GM23338 (cell line): Measurements from ENCODE around the gene TIPIN. TPM values are rescaled to one million over a fixed set of nuclear protein-coding genes. Genes with fewer than 3 reads are reported as not detected.

Source experiments
- ATAC-seq: fragments of 200-7000 bp; cut with Tn5 transposase; 3 replicates; pipeline ENCODE4 v1.9.1; 2020
- DNase-seq: peaks from one replicate; pipeline ENCODE4 v3.0.0-alpha.2; 2015; ENCODE audit warnings: low spot score
- H2AFZ ChIP-seq: fragments of 200-600 bp; sonication (generic); 2 replicates; pipeline ENCODE4 v1.8.0; 2016; ENCODE audit warnings: antibody characterized with exemption, mild to moderate bottlenecking, moderate library complexity
- H3F3A ChIP-seq: fragments of 200-600 bp; sonication (generic); replicated peaks from 2 replicates; pipeline ENCODE4 v1.8.0; 2017; ENCODE audit warnings: antibody characterized with exemption, mixed run types, low read depth
- H3K27ac ChIP-seq: fragments of 200-600 bp; sonication (generic); 2 replicates; pipeline ENCODE4 v1.6.1; 2016; ENCODE audit warnings: low read depth
- H3K27me3 ChIP-seq: fragments of 200-600 bp; sonication (generic); 2 replicates; pipeline ENCODE4 v1.8.0; 2016; ENCODE audit warnings: mild to moderate bottlenecking, mixed run types, moderate library complexity; ENCODE audit not compliant: insufficient read depth
- H3K36me3 ChIP-seq: fragments of 200-600 bp; sonication (generic); 2 replicates; pipeline ENCODE4 v1.8.0; 2016; ENCODE audit warnings: mild to moderate bottlenecking; ENCODE audit not compliant: insufficient read depth
- H3K4me1 ChIP-seq: fragments of 200-600 bp; sonication (generic); 2 replicates; pipeline ENCODE4 v1.8.0; 2016; ENCODE audit warnings: mild to moderate bottlenecking, moderate library complexity; ENCODE audit not compliant: insufficient read depth
- H3K4me2 ChIP-seq: fragments of 200-600 bp; sonication (generic); 2 replicates; pipeline ENCODE4 v1.7.1; 2017; ENCODE audit warnings: mixed run types
- H3K4me3 ChIP-seq: fragments of 200-600 bp; sonication (generic); 2 replicates; pipeline ENCODE4 v1.6.1; 2016; ENCODE audit warnings: mixed run types
- H3K79me2 ChIP-seq: fragments of 200-600 bp; sonication (generic); replicated peaks from 2 replicates; pipeline ENCODE4 v1.8.0; 2017; ENCODE audit warnings: mild to moderate bottlenecking; ENCODE audit not compliant: insufficient read depth
- H3K9me2 ChIP-seq: fragments of 200-600 bp; sonication (generic); 2 replicates; pipeline ENCODE4 v1.8.0; 2017; ENCODE audit not compliant: insufficient read depth
- H4K20me1 ChIP-seq: fragments of 200-600 bp; sonication (generic); replicated peaks from 2 replicates; pipeline ENCODE4 v1.8.0; 2017; ENCODE audit warnings: mild to moderate bottlenecking; ENCODE audit not compliant: insufficient read depth
- H3K27ac Mint-ChIP-seq: 2 replicates; pipeline ENCODE4 v1.8.0; 2020; ENCODE audit warnings: inconsistent platforms, mild to moderate bottlenecking, moderate library complexity, mixed read lengths
- H3K27me3 Mint-ChIP-seq: 3 replicates; pipeline ENCODE4 v1.8.0; 2022; ENCODE audit warnings: low read depth, mild to moderate bottlenecking, moderate library complexity, mixed read lengths, inconsistent platforms; ENCODE audit not compliant: insufficient read depth, poor library complexity
- H3K36me3 Mint-ChIP-seq: 3 replicates; pipeline ENCODE4 v1.8.0; 2021; ENCODE audit warnings: low read depth, mild to moderate bottlenecking, inconsistent platforms, moderate library complexity, mixed read lengths
- H3K4me1 Mint-ChIP-seq: 3 replicates; pipeline ENCODE4 v1.8.0; 2020; ENCODE audit warnings: mild to moderate bottlenecking, inconsistent platforms, mixed read lengths
- H3K4me3 Mint-ChIP-seq: 3 replicates; pipeline ENCODE4 v1.8.0; 2021; ENCODE audit warnings: moderate library complexity, mild to moderate bottlenecking, inconsistent platforms, mixed read lengths
- H3K9me3 Mint-ChIP-seq: 3 replicates; pipeline ENCODE4 v1.8.0; 2020; ENCODE audit warnings: moderate library complexity, mild to moderate bottlenecking, inconsistent platforms, mixed read lengths
- CREB1 ChIP-seq: fragments of 250-450 bp; sonication (Bioruptor Pico); IDR thresholded peaks from 2 replicates; pipeline ENCODE4 v1.5.0; 2020; ENCODE audit warnings: low read depth, mild to moderate bottlenecking, moderate library complexity
- CTCF ChIP-seq, 2 experiments: fragments of 200-600 bp in 1 of 2; sonication (generic) in 1 of 2; conservative IDR thresholded peaks; 2 replicates each; pipeline versions ENCODE4 v1.5.1 to v1.6.1; 2016 to 2017; ENCODE audit warnings: antibody characterized with exemption in 2 of 2, low read depth in 2 of 2, mild to moderate bottlenecking in 2 of 2, moderate library complexity in 1 of 2
- ETS1 ChIP-seq: IDR thresholded peaks from 2 replicates; pipeline ENCODE4 v1.6.1; 2016; ENCODE audit warnings: antibody characterized with exemption
- EZH2 ChIP-seq: fragments of 200-600 bp; sonication (generic); IDR thresholded peaks from one replicate; pipeline ENCODE4 v1.8.0; 2017; ENCODE audit warnings: antibody characterized with exemption, mild to moderate bottlenecking, low read depth; ENCODE audit not compliant: unreplicated experiment
- EZH2phosphoT487 ChIP-seq: fragments of 200-600 bp; sonication (generic); IDR thresholded peaks from one replicate; pipeline ENCODE4 v1.8.1; 2018; ENCODE audit warnings: antibody characterized with exemption; ENCODE audit not compliant: unreplicated experiment
- NANOG ChIP-seq: IDR thresholded peaks from 2 replicates; pipeline ENCODE4 v1.6.1; 2016; ENCODE audit warnings: antibody characterized with exemption, borderline replicate concordance
- REST ChIP-seq: IDR thresholded peaks from one replicate; pipeline ENCODE4 v1.6.1; 2018; ENCODE audit warnings: antibody characterized with exemption; ENCODE audit not compliant: unreplicated experiment
- STAT1 ChIP-seq: IDR thresholded peaks from one replicate; pipeline ENCODE4 v1.6.1; 2016; ENCODE audit warnings: antibody characterized with exemption; ENCODE audit not compliant: unreplicated experiment
- ZNF114 ChIP-seq: fragments of 250-450 bp; sonication (Bioruptor Pico); IDR thresholded peaks from 2 replicates; pipeline ENCODE4 v1.5.0; 2020; ENCODE audit warnings: mild to moderate bottlenecking, moderate library complexity
- ZNF331 ChIP-seq: fragments of 250-450 bp; sonication (Bioruptor Pico); IDR thresholded peaks from 2 replicates; pipeline ENCODE4 v1.5.0; 2020; ENCODE audit warnings: low read depth, mild to moderate bottlenecking, moderate library complexity
- ZNF462 ChIP-seq: fragments of 250-450 bp; sonication (Bioruptor Pico); IDR thresholded peaks from 2 replicates; pipeline ENCODE4 v1.5.0; 2020; ENCODE audit warnings: mild to moderate bottlenecking, moderate library complexity
- polyA plus RNA-seq: library from polyadenylated mRNA; unstranded; fragments of >200 nt; fragmentation: Nextera tagmentation; extraction: Ambion mirVana; gene quantifications from 2 replicates; pipeline ENCODE4 v1.2.1, GENCODE V29; 2016
- total RNA-seq: library from RNA; depleted of rRNA; stranded (reverse); fragments of >200 nt; shearing (Covaris generic); gene quantifications from 2 replicates; pipeline ENCODE4 v1.2.3, GENCODE V29; 2014

The TIPIN gene
- total and polyA plus RNA-seq, 2 experiments from 2014 or later = 25.3 to 39.1 TPM

- Histone ChIP-seq H3K4me1 (no peaks in the 10 kb centered on the region), H3K4me2 (no peak overlapping the region), H3K9me2 (no peaks in the 10 kb centered on the region), H3F3A (no peaks in the 10 kb centered on the region), H3K36me3 (peaks cover 28% of the 10 kb centered on the region; the same call in 1 of the 2 replicates), H3K79me2 (no peaks in the 10 kb centered on the region), H4K20me1 (no peaks in the 10 kb centered on the region), H3K4me3 (no peak overlapping the region), H3K27me3 (no peaks in the 10 kb centered on the region), H2AFZ (no peak overlapping the region), H3K27ac (no peak overlapping the region)
- no peak for TF ChIP-seq REST
- TF ChIP-seq CREB1 (CRISPR knock-in tag) = no peak
- TF ChIP-seq ZNF462 (CRISPR knock-in tag) = no peak
- no peak for TF ChIP-seq EZH2phosphoT487
- no peak for TF ChIP-seq ZNF331 (CRISPR knock-in tag)
- TF ChIP-seq EZH2 = no peak
- TF ChIP-seq CTCF (conservative IDR thresholded peaks at IDR 0.05; ENCODE audit: low read depth in 2 of 2) = no peak
- no peak for TF ChIP-seq NANOG
- no peak for TF ChIP-seq ZNF114 (CRISPR knock-in tag)
- TF ChIP-seq STAT1 = no peak
- TF ChIP-seq ETS1 = no peak
- no peaks in the 10 kb centered on the region for H3K9me3 Mint-ChIP-seq
- ATAC-seq (no peak), DNase-seq (no peak)
- peaks cover 58% of the 10 kb centered on the region for H3K36me3 Mint-ChIP-seq
- H3K27me3 Mint-ChIP-seq = no peaks in the 10 kb centered on the region
- no peak overlapping the region for H3K27ac Mint-ChIP-seq
- no peak overlapping the region for H3K4me3 Mint-ChIP-seq
- H3K4me1 Mint-ChIP-seq = no peaks in the 10 kb centered on the region
Measured at GRCh38 chr15:66328771-66329170, 27.7 kb downstream of the TIPIN start.
